OCI-LY3 (cell line): ENCODE measurements around the gene AAMP.

Experiments
- CTCF ChIP-seq: fragments of 200-600, 300-600 bp; sonication (generic); IDR thresholded peaks from 2 replicates; pipeline ENCODE4 v1.5.1; 2014; ENCODE audit warnings: antibody characterized with exemption, low read length, low read depth
- EZH2phosphoT487 ChIP-seq: fragments of 200-600 bp; shearing (Covaris generic); IDR thresholded peaks from 2 replicates; pipeline ENCODE4 v1.6.1; 2018; ENCODE audit warnings: antibody characterized with exemption, mixed run types, low read depth

- no peak for TF ChIP-seq CTCF
- no peak for TF ChIP-seq EZH2phosphoT487
These were observed 14.3 kb upstream of the AAMP start for GRCh38 chr2:218284106-218284811.
